ENCODE data around the gene DNMBP.

DNMBP gene

GRCh38 chr10:99875473-99875872 lies 134.3 kb downstream of the DNMBP start:
- Histone ChIP-seq H3K4me2 (no peak overlapping the region), H3K4me3 (IDR thresholded peaks at IDR 0.05; ENCODE audit: insufficient read depth, low read depth, low read length) (no peak overlapping the region), H3K79me2 (ENCODE audit: insufficient read depth, low read depth) (no peaks in the 10 kb centered on the region), H4K20me1 (ENCODE audit: insufficient read depth) (no peaks in the 10 kb centered on the region), H2AFZ (ENCODE audit: low read depth) (no peak overlapping the region), H3K9ac (no peak overlapping the region), H3K27ac (no peak overlapping the region), H3K4me1 (ENCODE audit: low read depth, poor library complexity, severe bottlenecking) (no peaks in the 10 kb centered on the region), H3K36me3 (ENCODE audit: insufficient read depth) (no peaks in the 10 kb centered on the region), H3K27me3 (ENCODE audit: insufficient read depth, low read depth) (no peaks in the 10 kb centered on the region)
- no peak for TF ChIP-seq CTCF (conservative IDR thresholded peaks at IDR 0.05; ENCODE audit: low read depth, low read length)

- no peaks in the 10 kb centered on the region for H3K36me3 ChIP-seq (ENCODE audit: insufficient read depth)
Observed at GRCh38 chr10:99874341-99875085, 135.2 kb downstream of the DNMBP start.

GRCh38 chr10:99873846-99874245 lies 135.9 kb downstream of the DNMBP start:
- Histone ChIP-seq H3K4me3 (IDR thresholded peaks at IDR 0.05; ENCODE audit: insufficient read depth, low read depth, low read length) (no peak overlapping the region), H3K27me3 (ENCODE audit: insufficient read depth, low read depth) (no peaks in the 10 kb centered on the region), H3K27ac (no peak overlapping the region), H3K9ac (no peak overlapping the region), H3K36me3 (ENCODE audit: insufficient read depth) (no peaks in the 10 kb centered on the region), H3K79me2 (ENCODE audit: insufficient read depth, low read depth) (no peaks in the 10 kb centered on the region), H2AFZ (ENCODE audit: low read depth) (no peak overlapping the region), H4K20me1 (ENCODE audit: insufficient read depth) (no peaks in the 10 kb centered on the region), H3K4me2 (no peak overlapping the region), H3K4me1 (ENCODE audit: low read depth, poor library complexity, severe bottlenecking) (no peaks in the 10 kb centered on the region)
- TF ChIP-seq CTCF (conservative IDR thresholded peaks at IDR 0.05; ENCODE audit: low read depth, low read length): no peak

More at GRCh38 chr10:99874341-99875085, 135.2 kb downstream of the DNMBP start:
- no peak for TF ChIP-seq CTCF (conservative IDR thresholded peaks at IDR 0.05; ENCODE audit: low read depth, low read length)
- Histone ChIP-seq H3K4me2 (no peak overlapping the region), H2AFZ (ENCODE audit: low read depth) (no peak overlapping the region), H4K20me1 (ENCODE audit: insufficient read depth) (no peaks in the 10 kb centered on the region), H3K4me1 (ENCODE audit: low read depth, poor library complexity, severe bottlenecking) (no peaks in the 10 kb centered on the region), H3K4me3 (IDR thresholded peaks at IDR 0.05; ENCODE audit: insufficient read depth, low read depth, low read length) (no peak overlapping the region), H3K27me3 (ENCODE audit: insufficient read depth, low read depth) (no peaks in the 10 kb centered on the region), H3K27ac (no peak overlapping the region), H3K79me2 (ENCODE audit: insufficient read depth, low read depth) (no peaks in the 10 kb centered on the region), H3K9ac (no peak overlapping the region)

GRCh38 chr10:99872367-99873162 lies 137.2 kb downstream of the DNMBP start:
- H3K4me3 ChIP-seq (IDR thresholded peaks at IDR 0.05; ENCODE audit: insufficient read depth, low read depth, low read length): no peak overlapping the region
- no peaks in the 10 kb centered on the region for H3K79me2 ChIP-seq (ENCODE audit: insufficient read depth, low read depth)
- H3K27me3 ChIP-seq (ENCODE audit: insufficient read depth, low read depth): no peaks in the 10 kb centered on the region
- H3K4me1 ChIP-seq (ENCODE audit: low read depth, poor library complexity, severe bottlenecking): no peaks in the 10 kb centered on the region
- H2AFZ ChIP-seq (ENCODE audit: low read depth): no peak overlapping the region
- no peaks in the 10 kb centered on the region for H3K36me3 ChIP-seq (ENCODE audit: insufficient read depth)
- TF ChIP-seq CTCF (conservative IDR thresholded peaks at IDR 0.05; ENCODE audit: low read depth, low read length): no peak
- no peak overlapping the region for H3K27ac ChIP-seq
- no peak overlapping the region for H3K4me2 ChIP-seq
- H3K9ac ChIP-seq: no peak overlapping the region
- H4K20me1 ChIP-seq (ENCODE audit: insufficient read depth): no peaks in the 10 kb centered on the region
